H1 (cell line): Measurements from ENCODE around the gene CAMTA2. TPM values are rescaled to one million over a fixed set of nuclear protein-coding genes. Genes with fewer than 3 reads are reported as not detected.

ENCODE experiments used
- CTCF ChIA-PET: fragments of 300-600 bp; sonication (Branson Sonifier 250); formaldehyde crosslinking; loops from one replicate; lab custom pipeline; 2021; ENCODE audit not compliant: partially characterized antibody; lab: Charles Lee
- POLR2A ChIA-PET: fragments of 300-600 bp; sonication (Branson Sonifier 250); formaldehyde crosslinking; loops from one replicate; lab custom pipeline; 2021; ENCODE audit warnings: inconsistent platforms; ENCODE audit not compliant: partially characterized antibody; lab: Charles Lee
- DNase-seq, 2 experiments: peaks; one replicate each; pipeline versions ENCODE4 v3.0.0 to v3.0.0-alpha.2; 2010 to 2022; ENCODE audit warnings: low spot score in 2 of 2, low read depth in 1 of 2, mixed read lengths in 1 of 2
- FAIRE-seq: peaks from 2 replicates; lab custom pipeline; 2011; peaks lifted over from hg19 to GRCh38; lab: Jason Lieb, UNC
- H2AFZ ChIP-seq: 2 replicates; pipeline ENCODE4 v1.8.1; 2012; ENCODE audit warnings: low read length, inconsistent platforms
- H2AK5ac ChIP-seq: 2 replicates; pipeline ENCODE4 v1.6.1; 2013; ENCODE audit warnings: low read depth, low read length
- H2BK120ac ChIP-seq: replicated peaks from 2 replicates; pipeline ENCODE3; 2013; ENCODE audit warnings: low read depth, low read length, inconsistent platforms
- H2BK12ac ChIP-seq: 2 replicates; pipeline ENCODE4 v1.6.1; 2013; ENCODE audit warnings: low read depth, low read length
- H2BK15ac ChIP-seq: 2 replicates; pipeline ENCODE4 v1.6.1; 2013; ENCODE audit warnings: low read length
- H2BK20ac ChIP-seq: 2 replicates; pipeline ENCODE4 v1.6.1; 2013; ENCODE audit warnings: low read length
- H2BK5ac ChIP-seq: 2 replicates; pipeline ENCODE4 v1.6.1; 2013; ENCODE audit warnings: low read depth, low read length
- H3K14ac ChIP-seq: 2 replicates; pipeline ENCODE4 v1.6.1; 2013; ENCODE audit warnings: inconsistent platforms; ENCODE audit not compliant: insufficient read length
- H3K18ac ChIP-seq: 2 replicates; pipeline ENCODE4 v1.6.1; 2013; ENCODE audit warnings: low read length; ENCODE audit errors: extremely low read depth
- H3K23ac ChIP-seq: 2 replicates; pipeline ENCODE4 v1.6.1; 2013; ENCODE audit warnings: inconsistent platforms; ENCODE audit not compliant: insufficient read length
- H3K23me2 ChIP-seq: 2 replicates; pipeline ENCODE4 v1.6.1; 2013; ENCODE audit warnings: low read depth, low read length
- H3K27ac ChIP-seq: 2 replicates; pipeline ENCODE4 v1.6.1; 2011; ENCODE audit warnings: low read depth, low read length, inconsistent platforms
- H3K27me3 ChIP-seq, 4 experiments: replicated peaks in 1 of 4; 1 replicate in 1 of 4; 2 replicates in 3 of 4; pipeline versions ENCODE4 v1.6.1 to v1.8.1; 2011 to 2013; ENCODE audit warnings: low read length in 3 of 4, mild to moderate bottlenecking in 3 of 4, inconsistent platforms in 2 of 4, mixed read lengths in 2 of 4, moderate library complexity in 1 of 4; ENCODE audit not compliant: control insufficient read depth in 3 of 4, insufficient read depth in 3 of 4; ENCODE audit errors: extremely low read depth in 1 of 4
- H3K36me3 ChIP-seq, 4 experiments: 2 replicates each; pipeline versions ENCODE4 v1.6.1 to v1.8.1; 2011 to 2013; ENCODE audit warnings: mild to moderate bottlenecking in 4 of 4, low read length in 3 of 4, moderate library complexity in 2 of 4, control low read depth in 1 of 4, inconsistent platforms in 1 of 4; ENCODE audit not compliant: insufficient read depth in 4 of 4, control insufficient read depth in 2 of 4
- H3K4ac ChIP-seq: replicated peaks from 2 replicates; pipeline ENCODE3; 2013; ENCODE audit warnings: low read length, low read depth, mixed read lengths, inconsistent platforms; ENCODE audit not compliant: insufficient read length
- H3K4me1 ChIP-seq, 4 experiments: replicated peaks in 1 of 4; 1 replicate in 1 of 4; 2 replicates in 3 of 4; pipeline versions ENCODE4 v1.6.1 to v1.8.1; 2011 to 2013; ENCODE audit warnings: low read length in 3 of 4, inconsistent platforms in 2 of 4, mixed read lengths in 1 of 4; ENCODE audit not compliant: insufficient read depth in 4 of 4, control insufficient read depth in 3 of 4
- H3K4me2 ChIP-seq, 2 experiments: 2 replicates each; pipeline versions ENCODE4 v1.6.1 to v1.8.1; 2011 to 2013; ENCODE audit warnings: low read depth in 2 of 2, low read length in 2 of 2, control low read depth in 1 of 2, inconsistent platforms in 1 of 2, mild to moderate bottlenecking in 1 of 2; ENCODE audit not compliant: insufficient read depth in 1 of 2
- H3K4me3 ChIP-seq, 4 experiments: fragments of 200-600, 300-600 bp in 1 of 4; sonication (generic), shearing (Covaris generic), sonication (Bioruptor Twin) in 1 of 4; 2 replicates each; pipeline versions ENCODE4 v1.5.1 to v1.8.1; 2011 to 2016; ENCODE audit warnings: low read length in 4 of 4, low read depth in 3 of 4, control low read depth in 2 of 4, inconsistent platforms in 2 of 4, mild to moderate bottlenecking in 2 of 4, mixed read lengths in 1 of 4, moderate library complexity in 1 of 4; ENCODE audit not compliant: insufficient read depth in 2 of 4; ENCODE audit errors: extremely low read depth in 1 of 4
- H3K56ac ChIP-seq: replicated peaks from 2 replicates; pipeline ENCODE3; 2013; ENCODE audit warnings: low read depth, mild to moderate bottlenecking, mixed read lengths, low read length, inconsistent platforms; ENCODE audit not compliant: insufficient read length
- H3K79me1 ChIP-seq: 2 replicates; pipeline ENCODE4 v1.6.1; 2013; ENCODE audit warnings: low read depth, low read length, control low read depth
- H3K79me2 ChIP-seq, 2 experiments: 2 replicates each; pipeline versions ENCODE4 v1.6.1 to v1.8.1; 2012 to 2013; ENCODE audit warnings: low read length in 2 of 2, mild to moderate bottlenecking in 2 of 2, inconsistent platforms in 1 of 2; ENCODE audit not compliant: insufficient read depth in 2 of 2, control insufficient read depth in 1 of 2
- H3K9ac ChIP-seq, 4 experiments: replicated peaks in 1 of 4; 1 replicate in 1 of 4; 2 replicates in 3 of 4; pipeline versions ENCODE4 v1.6.1 to v1.8.1; 2011 to 2013; ENCODE audit warnings: low read depth in 3 of 4, low read length in 3 of 4, control low read depth in 2 of 4, mild to moderate bottlenecking in 2 of 4, moderate library complexity in 2 of 4, inconsistent platforms in 1 of 4; ENCODE audit errors: extremely low read depth in 1 of 4
- H3K9me3 ChIP-seq, 2 experiments: 2 replicates each; pipeline versions ENCODE4 v1.6.1 to v1.8.1; 2012 to 2013; ENCODE audit warnings: mild to moderate bottlenecking in 2 of 2, moderate library complexity in 2 of 2, control low read depth in 1 of 2, inconsistent platforms in 1 of 2, low read depth in 1 of 2, low read length in 1 of 2, mixed read lengths in 1 of 2; ENCODE audit not compliant: insufficient read depth in 2 of 2
- H4K20me1 ChIP-seq, 2 experiments: replicated peaks in 1 of 2; 2 replicates each; pipeline versions ENCODE3 to v1.8.1; 2011 to 2013; ENCODE audit warnings: inconsistent platforms in 2 of 2, low read length in 2 of 2, mild to moderate bottlenecking in 1 of 2; ENCODE audit not compliant: insufficient read depth in 2 of 2, control insufficient read depth in 1 of 2
- H4K5ac ChIP-seq: 2 replicates; pipeline ENCODE4 v1.6.1; 2013; ENCODE audit warnings: low read length, low read depth, mixed read lengths, inconsistent platforms; ENCODE audit not compliant: insufficient read length
- H4K8ac ChIP-seq: 2 replicates; pipeline ENCODE4 v1.8.0; 2013; ENCODE audit warnings: mild to moderate bottlenecking, moderate library complexity, low read length, inconsistent platforms; ENCODE audit not compliant: insufficient read depth; ENCODE audit errors: extremely low read depth
- H4K91ac ChIP-seq: replicated peaks from 2 replicates; pipeline ENCODE3; 2013; ENCODE audit warnings: low read length, mixed read lengths, inconsistent platforms; ENCODE audit not compliant: insufficient read length
- CTBP2 ChIP-seq: IDR thresholded peaks from 2 replicates; pipeline ENCODE4 v1.7.0; 2011; ENCODE audit warnings: borderline replicate concordance, mild to moderate bottlenecking, moderate library complexity, mixed read lengths, low read length; ENCODE audit not compliant: insufficient read depth, insufficient read length
- GABPA ChIP-seq: IDR thresholded peaks from 2 replicates; pipeline ENCODE4 v1.6.1; 2011; ENCODE audit warnings: mild to moderate bottlenecking, low read length, moderate library complexity, borderline replicate concordance; ENCODE audit not compliant: insufficient read depth
- HDAC6 ChIP-seq: IDR thresholded peaks from one replicate; pipeline ENCODE4 v1.7.1; 2012; ENCODE audit warnings: low read depth, mild to moderate bottlenecking, inconsistent platforms, low read length, moderate library complexity
- JUND ChIP-seq: IDR thresholded peaks from 2 replicates; pipeline ENCODE4 v1.6.1; 2011; ENCODE audit warnings: mild to moderate bottlenecking, improper control_type of control experiment, low read length
- KDM4A ChIP-seq: IDR thresholded peaks from one replicate; pipeline ENCODE4 v1.7.1; 2012; ENCODE audit warnings: low read depth, mild to moderate bottlenecking, moderate library complexity, low read length, inconsistent platforms; ENCODE audit not compliant: severe bottlenecking
- NRF1 ChIP-seq: IDR thresholded peaks from 2 replicates; pipeline ENCODE4 v1.6.1; 2011; ENCODE audit warnings: mild to moderate bottlenecking, low read depth, low read length, improper control_type of control experiment
- PHF8 ChIP-seq: fragments of 200-600 bp; sonication (generic); conservative IDR thresholded peaks from 2 replicates; pipeline ENCODE4 v1.7.1; 2012; ENCODE audit warnings: low read depth, mild to moderate bottlenecking, inconsistent platforms, low read length, moderate library complexity
- RFX5 ChIP-seq: IDR thresholded peaks from 2 replicates; pipeline ENCODE4 v1.6.1; 2011; ENCODE audit warnings: low read depth, low read length, improper control_type of control experiment, borderline replicate concordance
- RXRA ChIP-seq: IDR thresholded peaks from 2 replicates; pipeline ENCODE4 v1.6.1; 2011; ENCODE audit warnings: low read depth, mild to moderate bottlenecking, low read length, moderate library complexity; ENCODE audit not compliant: insufficient read depth
- SP2 ChIP-seq: IDR thresholded peaks from 2 replicates; pipeline ENCODE4 v1.6.1; 2012; ENCODE audit warnings: mild to moderate bottlenecking, low read length, inconsistent platforms
- WGBS, 2 experiments: shearing (Covaris generic) in 1 of 2; methylation state at CpG; one replicate each; pipeline versions ENCODE4 v1.1.6 to v1.1.7; 2013 to 2015; ENCODE audit warnings: low lambda C conversion rate in 2 of 2, mixed read lengths in 2 of 2, inconsistent platforms in 1 of 2, low coverage in 1 of 2, missing lambda C conversion rate in 1 of 2; ENCODE audit not compliant: insufficient replicate concordance in 2 of 2, insufficient coverage in 1 of 2, insufficient read length in 1 of 2; ENCODE audit errors: extremely low coverage in 1 of 2, missing lambda C conversion rate in 1 of 2; 5-methylcytosine and 5-hydroxymethylcytosine counted together
- polyA plus RNA-seq, 7 experiments: library from polyadenylated mRNA; depleted of rRNA in 3 of 7; stranded (reverse) in 5 of 7; unstranded in 2 of 7; fragments of >200 nt in 5 of 7; fragments of 200-250 nt in 2 of 7; gene quantifications; 1 replicate in 5 of 7; 2 replicates in 1 of 7; 4 replicates in 1 of 7; pipeline versions ENCODE4 v1.2.1 to v1.2.3, GENCODE V29; 2011 to 2013; ENCODE audit warnings: missing spikeins in 2 of 7, mixed read lengths in 2 of 7
- total RNA-seq: library from RNA; stranded (reverse); fragmentation: NEBNext Ultra II Directional; extraction: Animal tissue kit (Norgen Biotek cat#: 25700); gene quantifications from 2 replicates; pipeline ENCODE4 v1.2.1, GENCODE V29; 2021
- TF ChIP-seq, protein P1 (sequence below): IDR thresholded peaks from 2 replicates; pipeline ENCODE4 v1.6.1; 2012; ENCODE audit warnings: inconsistent platforms
- TF ChIP-seq, protein P2 (sequence below): IDR thresholded peaks from 2 replicates; pipeline ENCODE4 v1.6.1; 2012; ENCODE audit warnings: inconsistent platforms

The CAMTA2 gene
- total and polyA plus RNA-seq, 2 of the 8 experiments (the other 6 are each of a cell fraction or from before 2014, with no cell fraction given) = 5.5 to 12.0 TPM

DNA sequence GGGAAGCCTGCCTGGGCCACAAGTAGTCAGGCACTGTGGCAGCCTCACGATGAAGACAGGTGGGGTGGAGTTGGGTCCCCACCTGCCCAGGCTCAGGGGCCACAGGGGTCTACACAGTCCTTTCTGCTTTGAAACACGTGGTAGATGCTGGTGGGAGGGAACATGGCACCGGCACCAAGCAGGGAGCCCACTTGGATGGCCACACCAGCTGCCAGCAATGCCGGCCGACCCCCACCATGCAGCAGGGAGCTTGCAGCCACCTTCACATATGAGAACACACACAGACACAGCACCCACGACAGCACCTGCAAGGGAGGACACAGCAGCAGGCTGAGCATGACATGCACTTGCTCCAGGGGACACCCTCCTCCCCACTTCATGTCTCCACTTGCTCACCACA lies 45.4 kb upstream of the CAMTA2 start:
- ChIA-PET POLR2A (interaction anchor here (1.5 to 2.3 kb wide), 3 partner anchors 11 to 38 kb away, joined by 3 to 7 read pairs (median 5); no protein-coding TSS in a partner anchor), CTCF (interaction anchor here (0.7 to 11.5 kb wide), 5 partner anchors 10 to 270 kb away, joined by 3 to 102 read pairs (median 4); no protein-coding TSS in a partner anchor)
- no peak overlapping the region for H3K14ac ChIP-seq
- no peak overlapping the region for H2BK5ac ChIP-seq
- H3K56ac ChIP-seq = no peak overlapping the region
- no peak overlapping the region for H3K4ac ChIP-seq
- no peak overlapping the region for H4K91ac ChIP-seq
- no peak overlapping the region for H2BK120ac ChIP-seq
- no peaks in the 10 kb centered on the region for H3K9me3 ChIP-seq
- peaks cover 0 to 14% (median 1%) of the 10 kb centered on the region in 4 experiments; a peak in 5 of 7 replicates for H3K27me3 ChIP-seq
- H3K9ac ChIP-seq = no peak overlapping the region
- no peak overlapping the region for H2AK5ac ChIP-seq
- H3K79me2 ChIP-seq = no peaks in the 10 kb centered on the region
- no peak overlapping the region for H3K4me2 ChIP-seq
- H3K23me2 ChIP-seq = peaks cover 4% of the 10 kb centered on the region; the same call in 1 of the 2 replicates
- H3K79me1 ChIP-seq = no peaks in the 10 kb centered on the region
- no peak overlapping the region for H3K18ac ChIP-seq
- peak overlapping the region; percentile 29; the same call in 1 of the 2 replicates for H2BK15ac ChIP-seq
- TF ChIP-seq, protein P1, sequence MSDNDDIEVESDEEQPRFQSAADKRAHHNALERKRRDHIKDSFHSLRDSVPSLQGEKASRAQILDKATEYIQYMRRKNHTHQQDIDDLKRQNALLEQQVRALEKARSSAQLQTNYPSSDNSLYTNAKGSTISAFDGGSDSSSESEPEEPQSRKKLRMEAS = no peak
- TF ChIP-seq SP2 = no peak
- no peak for TF ChIP-seq PHF8
- no peak for TF ChIP-seq HDAC6
- TF ChIP-seq RFX5 = no peak
- TF ChIP-seq KDM4A = no peak
- TF ChIP-seq GABPA = no peak
- no peak for TF ChIP-seq CTBP2
- TF ChIP-seq JUND = no peak
- TF ChIP-seq, protein P2, sequence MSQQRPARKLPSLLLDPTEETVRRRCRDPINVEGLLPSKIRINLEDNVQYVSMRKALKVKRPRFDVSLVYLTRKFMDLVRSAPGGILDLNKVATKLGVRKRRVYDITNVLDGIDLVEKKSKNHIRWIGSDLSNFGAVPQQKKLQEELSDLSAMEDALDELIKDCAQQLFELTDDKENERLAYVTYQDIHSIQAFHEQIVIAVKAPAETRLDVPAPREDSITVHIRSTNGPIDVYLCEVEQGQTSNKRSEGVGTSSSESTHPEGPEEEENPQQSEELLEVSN = no peak
- no peak for TF ChIP-seq NRF1
- TF ChIP-seq RXRA = no peak
- peak overlapping the region; percentile 50; the same call in 1 of the 2 replicates for H2BK12ac ChIP-seq
- H3K4me1 ChIP-seq = no peaks in the 10 kb centered on the region; a peak in 1 of 7 replicates
- H2AFZ ChIP-seq = no peak overlapping the region
- FAIRE-seq = no peak
- DNase-seq = no peak
- H3K4me3 ChIP-seq = no peak overlapping the region
- H3K27ac ChIP-seq = no peak overlapping the region
- 83% methylated on average over 6 of the region's 6 CpGs; no CpG with 5 or more reads in 1 of the 2 experiments for WGBS, 2 experiments
- no peak overlapping the region for H4K8ac ChIP-seq
- no peak overlapping the region for H3K23ac ChIP-seq
- no peak overlapping the region for H4K5ac ChIP-seq
- no peaks in the 10 kb centered on the region for H4K20me1 ChIP-seq
- H3K36me3 ChIP-seq = no peaks in the 10 kb centered on the region
- H2BK20ac ChIP-seq = no peak overlapping the region
